Tracheal epithelial cell (primary cell): Measurements from ENCODE around the gene MGP. TPM values are rescaled to one million over a fixed set of nuclear protein-coding genes. Genes with fewer than 3 reads are reported as not detected.

Source experiments
- total RNA-seq: library from RNA; depleted of rRNA; stranded (reverse); fragments of >200 nt; gene quantifications from 2 replicates; pipeline ENCODE4 v1.2.1, GENCODE V29; 2014

MGP gene
- under 0.01 TPM in 1 of 2 replicates, not detected in the other for total RNA-seq

DNA sequence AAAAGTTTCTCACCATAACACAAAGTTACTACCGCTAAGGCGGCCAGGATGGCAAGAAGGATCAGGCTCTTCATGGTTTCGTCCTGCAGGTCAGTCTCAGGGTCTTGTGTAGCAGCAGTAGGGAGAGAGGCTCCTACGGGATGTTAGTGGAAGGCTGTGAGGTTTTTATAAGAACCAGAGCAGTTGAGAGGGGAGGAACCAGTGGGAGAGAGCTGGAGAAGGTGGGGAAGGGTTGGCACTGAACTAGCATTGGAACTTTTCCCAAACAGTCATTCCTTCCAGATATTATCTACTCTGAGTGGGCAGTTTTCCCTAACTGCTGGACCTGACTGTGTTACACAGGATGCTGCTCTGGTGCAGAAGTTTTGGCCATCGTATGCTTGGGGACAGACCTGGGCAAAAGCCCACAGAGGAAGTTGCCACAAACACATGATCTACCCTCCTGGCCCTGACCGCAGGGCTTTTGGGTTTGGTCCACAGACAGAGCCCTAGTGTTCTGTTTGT, at the start of gene MGP:
MGP (minus strand) TSS at position 137 of the 504 bp plus-strand sequence; CDS start at position 74, 63 bp downstream.

DNA sequence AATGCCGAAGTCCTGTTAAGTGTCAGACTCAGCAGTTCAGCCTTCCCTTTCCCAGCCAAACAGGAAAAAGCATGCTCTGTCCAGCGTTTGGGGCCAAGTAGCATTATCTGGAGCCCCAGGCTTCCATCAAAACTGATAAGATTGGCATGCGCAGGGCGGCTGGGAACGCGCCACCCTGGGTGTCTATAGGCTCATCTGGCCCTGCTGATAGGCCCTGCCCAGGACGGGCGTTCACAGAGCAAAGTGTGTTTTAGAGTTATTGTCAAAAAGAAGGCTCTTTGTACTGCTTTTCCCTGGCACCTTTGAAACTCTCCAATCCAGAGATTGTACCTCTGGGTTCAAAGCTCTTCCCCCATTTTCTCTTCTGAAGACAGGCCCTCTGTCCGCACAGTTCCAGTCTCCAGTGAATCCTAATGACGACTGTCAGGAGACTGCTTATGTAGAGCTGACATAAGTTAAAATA, 42.2 kb downstream of the MGP start, which contains the start of gene ART4:
ART4 (minus strand) TSS at position 102 of the 463 bp plus-strand sequence. CDS start 413 bp downstream, outside the sequence.

Other genes starting within 250 kb of the MGP start
- gene GUCY2C, start 189.3 kb downstream of the MGP start, total RNA-seq, result not detected in 2 replicates
- 3.9 and 10.2 TPM in 2 replicates for gene WBP11, start 82.4 kb downstream of the MGP start, total RNA-seq
- 2.6 and 2.7 TPM in 2 replicates for gene C12orf60, start 82.2 kb downstream of the MGP start, total RNA-seq
- gene SMCO3, start 71.7 kb downstream of the MGP start, total RNA-seq, result not detected in 2 replicates
- 0.24 TPM in 1 of 2 replicates, not detected in the other for gene ART4, start 42.3 kb downstream of the MGP start, total RNA-seq
- gene ERP27, start 52.7 kb upstream of the MGP start, total RNA-seq, result 0.96 TPM in 1 of 2 replicates, not detected in the other
- 0.85 and 3.6 TPM in 2 replicates for gene ARHGDIB, start 75.7 kb upstream of the MGP start, total RNA-seq
- not detected in 2 replicates for gene PDE6H, start 87.2 kb upstream of the MGP start, total RNA-seq